ENCODE results near the gene ARHGEF18. TPM values are rescaled to one million over a fixed set of nuclear protein-coding genes. Genes with fewer than 3 reads are reported as not detected.

ARHGEF18 gene
- polyA plus RNA-seq, 1 donor from 2014 or later, result 22.7 TPM

DNA sequence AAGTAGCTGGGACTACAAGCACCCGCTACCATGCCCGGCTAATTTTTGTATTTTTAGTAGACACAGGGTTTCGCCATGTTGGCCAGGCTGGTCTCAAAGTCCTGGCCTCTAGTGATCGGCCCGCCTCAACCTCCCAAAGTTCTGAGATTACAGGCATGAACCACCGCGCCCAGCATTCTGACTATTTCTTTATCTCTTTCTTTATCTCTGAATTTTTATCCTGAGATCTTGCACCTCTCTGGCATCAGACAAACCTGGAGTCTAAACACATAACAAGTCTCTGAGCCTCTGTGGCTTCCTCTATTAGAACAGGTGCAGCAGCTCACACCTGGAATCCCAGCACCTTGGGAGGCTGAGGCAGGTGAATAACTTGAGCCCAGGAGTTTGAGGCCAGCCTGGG is 28.5 kb downstream of the ARHGEF18 start:
- no peak overlapping the region for H3K27ac ChIP-seq (ENCODE audit: low read length)
- no peak overlapping the region for H3K4me3 ChIP-seq (ENCODE audit: low read length)
- H3F3A ChIP-seq (ENCODE audit: insufficient read depth, low read length, poor library complexity, severe bottlenecking), result no peaks in the 10 kb centered on the region
- no peaks in the 10 kb centered on the region for H3K36me3 ChIP-seq (ENCODE audit: insufficient read depth, low read length)
- no peaks in the 10 kb centered on the region for H3K27me3 ChIP-seq (ENCODE audit: insufficient read depth, low read depth, low read length)
- no peaks in the 10 kb centered on the region for H3K9me3 ChIP-seq (ENCODE audit: low read length)
- H3K79me2 ChIP-seq (replicated peaks; ENCODE audit: insufficient read depth, low read length), result no peaks in the 10 kb centered on the region
- TF ChIP-seq SMC3 (conservative IDR thresholded peaks at IDR 0.05; ENCODE audit: poor library complexity) (no peak), EP300 (conservative IDR thresholded peaks at IDR 0.05; ENCODE audit: poor library complexity, severe bottlenecking) (no peak), POLR2AphosphoS5 (IDR thresholded peaks at IDR 0.05) (no peak), MXI1 (conservative IDR thresholded peaks at IDR 0.05; ENCODE audit: poor library complexity, severe bottlenecking) (no peak), EZH2 (IDR thresholded peaks at IDR 0.05; ENCODE audit: borderline replicate concordance, insufficient read depth, low read length, poor library complexity, severe bottlenecking) (no peak), CTCF (IDR thresholded peaks at IDR 0.05; ENCODE audit: poor library complexity, severe bottlenecking) (no peak), RAD21 (conservative IDR thresholded peaks at IDR 0.05) (no peak), TAF1 (IDR thresholded peaks at IDR 0.05; ENCODE audit: low read depth) (no peak), REST (IDR thresholded peaks at IDR 0.05; ENCODE audit: borderline replicate concordance) (no peak)
- H3K9ac ChIP-seq (ENCODE audit: low read length), result no peak overlapping the region
- no peak overlapping the region for H2AFZ ChIP-seq (ENCODE audit: low read depth, low read length)
- H3K9me2 ChIP-seq (ENCODE audit: insufficient read depth, low read length), result no peaks in the 10 kb centered on the region
- no peaks in the 10 kb centered on the region for H4K20me1 ChIP-seq (ENCODE audit: insufficient read depth)
- H3K4me2 ChIP-seq (ENCODE audit: low read length), result no peak overlapping the region

- H3K9ac ChIP-seq (ENCODE audit: low read length), result no peak overlapping the region
- H3K4me2 ChIP-seq (ENCODE audit: low read length), result no peak overlapping the region
- no peaks in the 10 kb centered on the region for H3K27me3 ChIP-seq (ENCODE audit: insufficient read depth, low read depth, low read length)
- no peaks in the 10 kb centered on the region for H3K79me2 ChIP-seq (replicated peaks; ENCODE audit: insufficient read depth, low read length)
- no peaks in the 10 kb centered on the region for H3F3A ChIP-seq (ENCODE audit: insufficient read depth, low read length, poor library complexity, severe bottlenecking)
- no peak for TF ChIP-seq EP300 (conservative IDR thresholded peaks at IDR 0.05; ENCODE audit: poor library complexity, severe bottlenecking)
- no peak for TF ChIP-seq TAF1 (IDR thresholded peaks at IDR 0.05; ENCODE audit: low read depth)
- no peak for TF ChIP-seq MXI1 (conservative IDR thresholded peaks at IDR 0.05; ENCODE audit: poor library complexity, severe bottlenecking)
- no peak for TF ChIP-seq REST (IDR thresholded peaks at IDR 0.05; ENCODE audit: borderline replicate concordance)
- TF ChIP-seq CTCF (IDR thresholded peaks at IDR 0.05; ENCODE audit: poor library complexity, severe bottlenecking), result no peak
- TF ChIP-seq SMC3 (conservative IDR thresholded peaks at IDR 0.05; ENCODE audit: poor library complexity), result no peak
- no peak for TF ChIP-seq RAD21 (conservative IDR thresholded peaks at IDR 0.05)
- no peak for TF ChIP-seq EZH2 (IDR thresholded peaks at IDR 0.05; ENCODE audit: borderline replicate concordance, insufficient read depth, low read length, poor library complexity, severe bottlenecking)
- TF ChIP-seq POLR2AphosphoS5 (IDR thresholded peaks at IDR 0.05), result no peak
- no peaks in the 10 kb centered on the region for H4K20me1 ChIP-seq (ENCODE audit: insufficient read depth)
- no peaks in the 10 kb centered on the region for H3K9me2 ChIP-seq (ENCODE audit: insufficient read depth, low read length)
- H3K9me3 ChIP-seq (ENCODE audit: low read length), result no peaks in the 10 kb centered on the region
- no peaks in the 10 kb centered on the region for H3K36me3 ChIP-seq (ENCODE audit: insufficient read depth, low read length)
- H3K4me3 ChIP-seq (ENCODE audit: low read length), result no peak overlapping the region
- no peak overlapping the region for H2AFZ ChIP-seq (ENCODE audit: low read depth, low read length)
- H3K27ac ChIP-seq (ENCODE audit: low read length), result no peak overlapping the region
Observed at GRCh38 chr19:7381073-7381390, 32.3 kb downstream of the ARHGEF18 start.
